Measurements from ENCODE around the gene RECQL. TPM values are rescaled to one million over a fixed set of nuclear protein-coding genes. Genes with fewer than 3 reads are reported as not detected.
"Not testable (repeated sequence)": the region's sequence is repeated elsewhere in the genome, so short reads cannot be mapped to it uniquely, and the experiment has no call there.

RECQL gene
- total RNA-seq, 4 donors from 2014 or later = 7.3 to 25.8 (median 21.4) TPM

- no peak for DNase-seq (ENCODE audit: low spot score in 2 of 2)
- no peak overlapping the region for H3K4me3 ChIP-seq (ENCODE audit: low read depth, poor library complexity, severe bottlenecking)
- 90 to 93% methylated on average over 3 of the region's 3 CpGs for WGBS, 2 donors
- intact Hi-C loops (cut with DNase I; ENCODE audit: low total_unique reads) = no loop called here
- TF ChIP-seq CTCF (IDR thresholded peaks at IDR 0.05) = no peak
- no peak for TF ChIP-seq POLR2A (IDR thresholded peaks at IDR 0.05)
Observed at GRCh38 chr12:21476949-21477348, 24.5 kb downstream of the RECQL start.

GRCh38 chr12:21475552-21475951 lies 25.9 kb downstream of the RECQL start:
- WGBS, 2 donors = 93 to 96% methylated on average over 1 of the region's 1 CpG
- intact Hi-C loops (cut with DNase I; ENCODE audit: low total_unique reads) = no loop called here
- TF ChIP-seq POLR2A (IDR thresholded peaks at IDR 0.05) (no peak), CTCF (IDR thresholded peaks at IDR 0.05) (no peak)
- DNase-seq (ENCODE audit: low spot score in 2 of 2) = no peak
- H3K4me3 ChIP-seq (ENCODE audit: low read depth, poor library complexity, severe bottlenecking) = no peak overlapping the region

GRCh38 chr12:21472197-21472823 lies 29.1 kb downstream of the RECQL start:
- no peak for DNase-seq (ENCODE audit: low spot score in 2 of 2)
- no peak overlapping the region for H3K4me3 ChIP-seq (ENCODE audit: low read depth, poor library complexity, severe bottlenecking)
- WGBS, 2 donors = 57 to 62% methylated on average over 7 of the region's 7 CpGs
- TF ChIP-seq CTCF (IDR thresholded peaks at IDR 0.05) = no peak
- no peak for TF ChIP-seq POLR2A (IDR thresholded peaks at IDR 0.05)
- intact Hi-C loops (cut with DNase I; ENCODE audit: low total_unique reads) = no loop called here

GRCh38 chr12:21471294-21471693 lies 30.1 kb downstream of the RECQL start:
- no peak overlapping the region for H3K4me3 ChIP-seq (ENCODE audit: low read depth, poor library complexity, severe bottlenecking)
- DNase-seq (ENCODE audit: low spot score in 2 of 2) = no peak
- 68% methylated on average over 2 of the region's 2 CpGs for WGBS, 2 donors
- intact Hi-C loops (cut with DNase I; ENCODE audit: low total_unique reads) = no loop called here
- TF ChIP-seq POLR2A (IDR thresholded peaks at IDR 0.05) = no peak
- no peak for TF ChIP-seq CTCF (IDR thresholded peaks at IDR 0.05)

- intact Hi-C loops (cut with DNase I; ENCODE audit: low total_unique reads); DNase-seq (ENCODE audit: low spot score in 2 of 2); H3K4me3 ChIP-seq (ENCODE audit: low read depth, poor library complexity, severe bottlenecking): not testable (repeated sequence)
- WGBS, 2 donors = 87 to 92% methylated on average over 2 of the region's 2 CpGs
Observed at GRCh38 chr12:21467334-21467733, 34.1 kb downstream of the RECQL start.

- 87 to 92% methylated on average over 2 of the region's 2 CpGs for WGBS, 2 donors
- DNase-seq (ENCODE audit: low spot score in 2 of 2) = no peak
- intact Hi-C loops (cut with DNase I; ENCODE audit: low total_unique reads) = no loop called here
- TF ChIP-seq POLR2A (IDR thresholded peaks at IDR 0.05) (no peak), CTCF (IDR thresholded peaks at IDR 0.05) (no peak)
- no peak overlapping the region for H3K4me3 ChIP-seq (ENCODE audit: low read depth, poor library complexity, severe bottlenecking)
Observed at GRCh38 chr12:21459474-21459873, 42.0 kb downstream of the RECQL start.

Data from lower leg skin (tissue), 4 donors.